ENCODE data around the gene PDIA4.

DNA sequence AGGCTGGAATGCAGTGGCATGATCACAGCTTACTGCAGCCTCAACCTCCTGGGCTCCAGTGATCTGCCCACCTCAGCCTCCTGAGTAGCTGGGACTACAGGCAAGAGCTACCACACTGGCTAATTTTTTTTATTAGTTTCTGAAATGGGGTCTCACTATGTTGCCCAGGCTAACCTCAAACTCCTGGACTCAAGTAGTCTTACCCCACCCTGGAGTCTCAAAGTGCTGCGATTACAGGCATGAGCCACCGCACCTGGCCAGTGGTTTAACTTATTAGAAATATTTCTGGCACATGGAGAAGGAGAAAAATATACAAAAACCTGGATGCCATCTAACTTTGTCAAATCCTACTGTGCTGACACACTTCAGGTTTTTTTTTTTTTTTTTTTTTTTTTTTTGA, 47.0 kb upstream of the PDIA4 start:
- TF ChIP-seq GATA3 (IDR thresholded peaks at IDR 0.05; ENCODE audit: low read depth, low read length), result no peak
- TF ChIP-seq GATA2 (IDR thresholded peaks at IDR 0.05; ENCODE audit: low read depth, low read length), result no peak

Data from SH-SY5Y (cell line).